Parathyroid adenoma (tissue), 2 donors: ENCODE data around the gene CALML3.
A peak's percentile ranks its signal among the peaks of the same experiment; 100 is the strongest.

Experiments
- H2AFZ ChIP-seq: fragments of 300-600 bp; sonication (generic); one replicate; pipeline ENCODE4 v1.7.0; 2017; ENCODE audit warnings: antibody characterized with exemption, mild to moderate bottlenecking
- H3K27ac ChIP-seq: fragments of 300-600 bp; sonication (generic); one replicate; pipeline ENCODE4 v1.7.0; 2017
- H3K27me3 ChIP-seq: fragments of 300-600 bp; sonication (generic); one replicate; pipeline ENCODE4 v1.7.0; 2017; ENCODE audit warnings: low read length; ENCODE audit not compliant: control insufficient read depth, insufficient read depth
- H3K36me3 ChIP-seq: fragments of 300-600 bp; sonication (generic); one replicate; pipeline ENCODE4 v1.7.0; 2017; ENCODE audit warnings: low read length; ENCODE audit not compliant: control insufficient read depth, insufficient read depth
- H3K4me1 ChIP-seq: fragments of 300-600 bp; sonication (generic); one replicate; pipeline ENCODE4 v1.7.0; 2017; ENCODE audit warnings: control low read depth
- H3K4me2 ChIP-seq: fragments of 300-600 bp; sonication (generic); one replicate; pipeline ENCODE4 v1.7.0; 2017; ENCODE audit warnings: low read length
- H3K4me3 ChIP-seq: fragments of 300-600 bp; sonication (generic); one replicate; pipeline ENCODE4 v1.7.0; 2017; ENCODE audit warnings: low read depth, low read length
- H3K79me2 ChIP-seq: fragments of 300-600 bp; sonication (generic); one replicate; pipeline ENCODE4 v1.7.0; 2017; ENCODE audit warnings: control low read depth
- H3K9ac ChIP-seq: fragments of 300-600 bp; sonication (generic); one replicate; pipeline ENCODE4 v1.7.0; 2017; ENCODE audit warnings: mild to moderate bottlenecking
- H3K9me3 ChIP-seq: fragments of 300-600 bp; sonication (generic); one replicate; pipeline ENCODE4 v1.7.0; 2017; ENCODE audit warnings: low read length; ENCODE audit not compliant: control insufficient read depth
- TF ChIP-seq, protein P1 (sequence below): fragments of 300-600 bp; sonication (generic); IDR thresholded peaks from one replicate; pipeline ENCODE4 v1.7.0; 2017; ENCODE audit warnings: antibody characterized with exemption, mild to moderate bottlenecking
- donor health status: primary hyperparathyroidism.

Gene CALML3

DNA sequence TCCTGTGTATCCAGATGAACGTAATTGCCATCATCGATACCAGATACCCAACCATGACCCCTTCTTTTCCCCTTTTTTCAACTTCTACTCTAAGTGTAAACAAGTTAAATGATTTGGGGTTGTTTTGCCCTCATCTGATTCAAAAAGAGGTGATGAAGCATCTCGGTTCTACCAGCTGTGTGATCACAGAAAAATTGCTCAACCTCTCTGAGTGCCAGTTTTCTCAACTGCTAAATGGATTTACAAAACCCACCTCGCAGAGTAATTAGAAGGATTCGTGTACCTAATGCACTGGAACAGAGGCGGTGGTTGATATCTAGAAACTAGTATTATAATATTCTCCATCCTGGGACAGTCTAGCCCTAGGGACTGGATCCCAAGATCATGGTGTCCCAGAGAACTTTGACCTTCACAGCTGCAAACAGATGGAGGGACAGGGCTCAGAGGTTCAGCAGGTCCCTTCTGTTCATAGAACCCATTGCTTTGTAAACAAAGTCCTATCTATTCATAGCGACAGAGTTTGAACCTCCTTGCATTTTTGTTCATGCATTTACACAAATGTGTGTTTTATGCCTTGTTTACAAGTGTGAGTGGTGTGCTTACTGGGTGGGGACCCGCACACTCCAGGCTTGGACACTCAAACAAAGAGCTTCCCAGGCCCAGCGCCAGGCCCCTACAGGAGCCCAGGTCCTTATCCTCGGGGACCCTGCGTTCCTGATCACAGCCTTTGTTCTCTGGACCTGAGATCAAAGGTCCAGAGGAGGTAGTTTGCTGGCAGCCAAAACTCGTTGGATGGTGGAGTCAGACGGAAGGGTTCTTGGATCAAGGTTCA lies 46.4 kb downstream of the CALML3 start:
- no peak overlapping the region for H3K4me2 ChIP-seq
- no peak overlapping the region for H3K9ac ChIP-seq
- H3K36me3 ChIP-seq = no peaks in the 10 kb centered on the region
- H3K4me3 ChIP-seq = no peak overlapping the region
- no peaks in the 10 kb centered on the region for H3K27me3 ChIP-seq
- H3K9me3 ChIP-seq = no peaks in the 10 kb centered on the region
- H3K79me2 ChIP-seq = no peaks in the 10 kb centered on the region
- H2AFZ ChIP-seq = no peak overlapping the region
- no peak overlapping the region for H3K27ac ChIP-seq
- TF ChIP-seq, protein P1, sequence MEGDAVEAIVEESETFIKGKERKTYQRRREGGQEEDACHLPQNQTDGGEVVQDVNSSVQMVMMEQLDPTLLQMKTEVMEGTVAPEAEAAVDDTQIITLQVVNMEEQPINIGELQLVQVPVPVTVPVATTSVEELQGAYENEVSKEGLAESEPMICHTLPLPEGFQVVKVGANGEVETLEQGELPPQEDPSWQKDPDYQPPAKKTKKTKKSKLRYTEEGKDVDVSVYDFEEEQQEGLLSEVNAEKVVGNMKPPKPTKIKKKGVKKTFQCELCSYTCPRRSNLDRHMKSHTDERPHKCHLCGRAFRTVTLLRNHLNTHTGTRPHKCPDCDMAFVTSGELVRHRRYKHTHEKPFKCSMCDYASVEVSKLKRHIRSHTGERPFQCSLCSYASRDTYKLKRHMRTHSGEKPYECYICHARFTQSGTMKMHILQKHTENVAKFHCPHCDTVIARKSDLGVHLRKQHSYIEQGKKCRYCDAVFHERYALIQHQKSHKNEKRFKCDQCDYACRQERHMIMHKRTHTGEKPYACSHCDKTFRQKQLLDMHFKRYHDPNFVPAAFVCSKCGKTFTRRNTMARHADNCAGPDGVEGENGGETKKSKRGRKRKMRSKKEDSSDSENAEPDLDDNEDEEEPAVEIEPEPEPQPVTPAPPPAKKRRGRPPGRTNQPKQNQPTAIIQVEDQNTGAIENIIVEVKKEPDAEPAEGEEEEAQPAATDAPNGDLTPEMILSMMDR = no peak
- no peaks in the 10 kb centered on the region for H3K4me1 ChIP-seq

DNA sequence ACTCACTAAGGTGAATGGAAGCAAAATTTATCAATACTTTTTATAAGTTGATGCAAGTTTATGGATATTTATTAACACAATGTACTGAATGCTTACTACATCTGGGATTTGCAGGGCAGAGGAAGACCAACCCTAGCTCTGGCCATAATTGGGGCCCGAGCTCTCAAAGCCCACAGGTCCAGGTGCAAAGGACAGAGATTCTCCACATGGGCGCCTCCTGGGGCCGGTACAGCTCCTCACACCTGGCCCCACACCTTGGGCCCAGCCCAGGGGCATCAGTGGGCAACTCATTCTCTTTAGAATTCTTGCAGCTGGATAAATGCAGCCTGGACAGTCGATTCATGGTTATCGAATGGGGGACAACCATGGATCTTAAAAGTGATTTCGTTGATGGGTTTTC lies 47.1 kb downstream of the CALML3 start:
- Histone ChIP-seq H3K79me2 (no peaks in the 10 kb centered on the region), H2AFZ (no peak overlapping the region), H3K9ac (no peak overlapping the region), H3K4me2 (no peak overlapping the region), H3K4me1 (no peaks in the 10 kb centered on the region), H3K4me3 (no peak overlapping the region), H3K9me3 (no peaks in the 10 kb centered on the region), H3K27ac (no peak overlapping the region), H3K36me3 (no peaks in the 10 kb centered on the region), H3K27me3 (no peaks in the 10 kb centered on the region)
- TF ChIP-seq, protein P1 = no peak

DNA sequence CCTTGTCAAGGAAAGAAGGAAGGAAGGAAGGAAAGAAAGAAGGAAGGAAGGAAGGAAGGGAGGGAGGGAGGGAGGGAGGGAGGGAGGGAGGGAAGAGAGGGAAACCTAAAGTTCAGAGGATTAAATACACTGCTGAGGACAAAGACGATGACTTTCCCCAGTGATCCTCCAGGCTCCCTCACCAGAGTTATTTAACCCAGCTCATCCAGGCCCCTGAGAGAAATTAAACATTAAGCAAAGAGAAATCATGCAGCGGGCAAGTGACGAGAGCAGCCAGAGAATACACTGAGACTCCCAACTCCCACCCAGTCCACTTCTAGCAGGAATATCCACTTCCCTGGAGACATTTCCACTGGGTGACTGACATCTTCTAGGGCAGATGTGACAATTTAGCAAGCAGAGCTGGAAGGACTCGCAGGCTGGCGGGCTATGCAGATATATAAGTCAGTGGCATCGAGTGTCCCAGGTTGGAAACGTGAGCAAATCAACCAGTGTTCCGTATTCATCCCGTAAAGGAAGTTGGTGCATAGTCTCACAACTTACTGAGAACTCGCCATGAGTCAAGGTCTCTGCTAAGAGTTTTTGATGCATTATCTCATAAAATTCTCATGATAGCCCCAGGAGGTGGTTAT lies 48.7 kb downstream of the CALML3 start:
- H3K9ac ChIP-seq = no peak overlapping the region
- H3K27ac ChIP-seq = no peak overlapping the region
- no peak overlapping the region for H2AFZ ChIP-seq

DNA sequence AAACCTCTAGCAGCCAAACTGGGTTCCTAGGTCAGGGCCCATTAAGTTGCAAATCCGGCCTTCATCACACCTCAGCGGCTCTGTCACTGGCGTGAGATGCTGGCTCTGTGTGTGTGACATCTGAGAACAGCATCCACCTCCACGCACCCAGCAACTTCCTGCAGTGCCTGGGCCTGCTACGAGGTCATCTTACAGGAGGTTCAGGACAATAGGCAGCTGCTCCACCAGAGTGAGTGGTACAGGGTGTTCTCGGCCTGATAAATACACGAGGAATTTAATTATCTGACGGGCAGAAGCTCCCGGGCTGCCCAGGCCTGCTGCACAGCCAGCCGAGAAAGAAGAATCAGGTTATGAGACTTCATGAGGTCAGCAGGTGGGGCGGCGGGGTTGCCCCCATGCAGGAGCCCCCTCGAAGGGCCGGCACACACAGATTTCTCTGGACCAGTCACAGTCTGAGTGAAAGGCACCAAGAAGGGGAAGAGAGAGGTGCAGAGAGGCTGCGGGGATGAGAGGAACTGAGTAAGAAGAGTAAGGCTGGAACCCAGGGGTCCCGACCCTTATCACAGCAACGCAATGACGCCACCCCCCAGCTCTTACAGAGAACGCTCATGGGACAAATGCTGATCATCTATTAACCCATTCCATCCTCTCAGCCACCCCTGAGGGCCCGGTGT lies 49.3 kb downstream of the CALML3 start:
- no peaks in the 10 kb centered on the region for H3K79me2 ChIP-seq
- no peaks in the 10 kb centered on the region for H3K36me3 ChIP-seq
- H3K4me3 ChIP-seq = no peak overlapping the region
- peak overlapping the region; percentile 28 for H2AFZ ChIP-seq
- no peaks in the 10 kb centered on the region for H3K27me3 ChIP-seq
- H3K4me2 ChIP-seq = no peak overlapping the region
- no peak overlapping the region for H3K9ac ChIP-seq
- TF ChIP-seq, protein P1 = no peak
- H3K27ac ChIP-seq = no peak overlapping the region
- no peaks in the 10 kb centered on the region for H3K4me1 ChIP-seq
- no peaks in the 10 kb centered on the region for H3K9me3 ChIP-seq

More for the DNA sequence above, 48.7 kb downstream of the CALML3 start:
- no peak overlapping the region for H3K4me3 ChIP-seq
- no peaks in the 10 kb centered on the region for H3K4me1 ChIP-seq
- no peaks in the 10 kb centered on the region for H3K9me3 ChIP-seq
- H3K27me3 ChIP-seq = no peaks in the 10 kb centered on the region
- TF ChIP-seq, protein P1 = no peak
- H3K79me2 ChIP-seq = no peaks in the 10 kb centered on the region
- H3K36me3 ChIP-seq = no peaks in the 10 kb centered on the region
- no peak overlapping the region for H3K4me2 ChIP-seq
